ENCODE measurements around the gene ANKRD62.

DNA sequence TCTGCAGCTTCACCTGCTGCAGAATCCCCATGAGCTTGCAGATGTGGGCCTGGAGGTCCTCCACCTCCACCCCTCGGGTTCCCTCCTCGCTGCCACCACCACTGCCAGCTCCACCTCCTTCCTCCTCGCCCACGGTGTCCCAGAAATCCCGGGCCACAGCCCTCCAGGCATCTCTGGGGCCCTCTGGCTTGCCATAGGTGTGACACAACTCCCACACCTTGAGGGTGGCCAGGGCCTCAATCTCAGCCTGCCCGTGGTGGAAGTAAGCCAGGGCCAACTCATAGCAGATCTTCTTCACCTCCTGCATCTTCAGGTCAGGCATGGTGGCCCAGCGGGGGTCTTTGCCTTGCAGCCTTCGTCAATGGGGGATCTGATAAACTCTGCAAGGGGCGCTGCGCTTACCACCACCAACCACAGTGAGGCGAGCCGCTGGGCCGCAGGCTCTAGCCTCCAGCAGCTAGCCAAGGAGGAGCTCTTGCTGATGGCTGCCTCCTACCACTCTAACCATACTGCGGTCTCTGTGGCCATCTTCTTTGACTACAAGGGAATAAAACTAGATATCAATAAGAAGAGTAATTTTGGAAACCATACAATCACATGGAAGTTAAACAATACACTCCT is 36.1 kb upstream of the ANKRD62 start:
- TF ChIP-seq CTCF (IDR thresholded peaks at IDR 0.05; ENCODE audit: low read length): peak; percentile 34; the same call in 1 of the 2 replicates
- TF ChIP-seq EZH2 (IDR thresholded peaks at IDR 0.05; ENCODE audit: borderline replicate concordance, low read length): no peak
